SJCRH30 (cell line): ENCODE measurements around the gene PGS1. TPM values are rescaled to one million over a fixed set of nuclear protein-coding genes. Genes with fewer than 3 reads are reported as not detected.
"Not testable (repeated sequence)": the region's sequence is repeated elsewhere in the genome, so short reads cannot be mapped to it uniquely, and the experiment has no call there.

Experiments used
- DNase-seq, 2 experiments: peaks; one replicate each; pipeline ENCODE4 v3.0.0-alpha.2; 2015 to 2020
- H3K27ac ChIP-seq: fragments of 250-450 bp; sonication (Bioruptor Pico); 2 replicates; pipeline ENCODE4 v1.5.1; 2020; ENCODE audit warnings: mild to moderate bottlenecking, moderate library complexity
- H3K27me3 ChIP-seq: fragments of 250-450 bp; sonication (Bioruptor Pico); 2 replicates; pipeline ENCODE4 v1.5.1; 2020; ENCODE audit warnings: mild to moderate bottlenecking, moderate library complexity
- H3K36me3 ChIP-seq: fragments of 250-450 bp; sonication (Bioruptor Pico); 2 replicates; pipeline ENCODE4 v1.5.1; 2020; ENCODE audit warnings: mild to moderate bottlenecking, moderate library complexity
- H3K4me1 ChIP-seq: fragments of 250-450 bp; sonication (Bioruptor Pico); 2 replicates; pipeline ENCODE4 v1.5.1; 2020; ENCODE audit warnings: mild to moderate bottlenecking, moderate library complexity
- H3K4me3 ChIP-seq: fragments of 250-450 bp; sonication (Bioruptor Pico); 2 replicates; pipeline ENCODE4 v1.5.1; 2020; ENCODE audit warnings: mild to moderate bottlenecking, moderate library complexity
- H3K9me3 ChIP-seq: fragments of 250-450 bp; sonication (Bioruptor Pico); replicated peaks from 2 replicates; pipeline ENCODE4 v1.5.1; 2020; ENCODE audit warnings: mild to moderate bottlenecking, moderate library complexity
- total RNA-seq: library from RNA; depleted of rRNA; stranded (reverse); fragments of >200 nt; shearing (Covaris generic); gene quantifications from 2 replicates; pipeline ENCODE4 v1.2.3, GENCODE V29; 2014

The PGS1 gene
- total RNA-seq, 1 experiment from 2014 or later = 66.2 TPM

- Histone ChIP-seq H3K27me3 (no peaks in the 10 kb centered on the region), H3K27ac (no peak overlapping the region), H3K36me3 (no peaks in the 10 kb centered on the region), H3K4me1 (peaks cover 15% of the 10 kb centered on the region), H3K9me3 (no peaks in the 10 kb centered on the region), H3K4me3 (no peak overlapping the region)
- no peak for DNase-seq
These were observed 75.9 kb downstream of the PGS1 start for GRCh38 chr17:78454346-78454745.

- Histone ChIP-seq H3K27ac (no peak overlapping the region), H3K9me3 (no peaks in the 10 kb centered on the region), H3K36me3 (no peaks in the 10 kb centered on the region), H3K27me3 (no peaks in the 10 kb centered on the region), H3K4me1 (peaks cover 2% of the 10 kb centered on the region; the same call in 1 of the 2 replicates), H3K4me3 (no peak overlapping the region)
- no peak for DNase-seq
These were observed 79.6 kb downstream of the PGS1 start for GRCh38 chr17:78458091-78458490.

- no peaks in the 10 kb centered on the region for H3K27me3 ChIP-seq
- H3K4me1 ChIP-seq = peaks cover 2% of the 10 kb centered on the region; the same call in 1 of the 2 replicates
- no peak overlapping the region for H3K27ac ChIP-seq
- no peak overlapping the region for H3K4me3 ChIP-seq
- H3K36me3 ChIP-seq = no peaks in the 10 kb centered on the region
- DNase-seq = no peak
- H3K9me3 ChIP-seq = no peaks in the 10 kb centered on the region
These were observed 80.4 kb downstream of the PGS1 start for GRCh38 chr17:78458736-78459335.

- DNase-seq = no peak
- peaks cover 2% of the 10 kb centered on the region; the same call in 1 of the 2 replicates for H3K4me1 ChIP-seq
- H3K27ac ChIP-seq = no peak overlapping the region
- no peaks in the 10 kb centered on the region for H3K27me3 ChIP-seq
- no peaks in the 10 kb centered on the region for H3K36me3 ChIP-seq
- H3K4me3 ChIP-seq = no peak overlapping the region
- no peaks in the 10 kb centered on the region for H3K9me3 ChIP-seq
These were observed 81.2 kb downstream of the PGS1 start for GRCh38 chr17:78459696-78460095.

GRCh38 chr17:78460176-78460675 lies 81.8 kb downstream of the PGS1 start:
- H3K36me3 ChIP-seq = no peaks in the 10 kb centered on the region
- H3K27ac ChIP-seq = no peak overlapping the region
- DNase-seq = no peak
- no peaks in the 10 kb centered on the region for H3K9me3 ChIP-seq
- no peak overlapping the region for H3K4me3 ChIP-seq
- peaks cover 2% of the 10 kb centered on the region; the same call in 1 of the 2 replicates for H3K4me1 ChIP-seq
- H3K27me3 ChIP-seq = no peaks in the 10 kb centered on the region

GRCh38 chr17:78460951-78461798 lies 82.7 kb downstream of the PGS1 start:
- no peak for DNase-seq
- H3K9me3 ChIP-seq = no peaks in the 10 kb centered on the region
- peaks cover 2% of the 10 kb centered on the region; the same call in 1 of the 2 replicates for H3K4me1 ChIP-seq
- no peak overlapping the region for H3K27ac ChIP-seq
- no peaks in the 10 kb centered on the region for H3K36me3 ChIP-seq
- no peak overlapping the region for H3K4me3 ChIP-seq
- H3K27me3 ChIP-seq = no peaks in the 10 kb centered on the region

- no peak overlapping the region for H3K4me3 ChIP-seq
- H3K36me3 ChIP-seq = no peaks in the 10 kb centered on the region
- peaks cover 2% of the 10 kb centered on the region; the same call in 1 of the 2 replicates for H3K4me1 ChIP-seq
- no peak overlapping the region for H3K27ac ChIP-seq
- no peaks in the 10 kb centered on the region for H3K27me3 ChIP-seq
- DNase-seq = no peak
- H3K9me3 ChIP-seq = no peaks in the 10 kb centered on the region
These were observed 83.3 kb downstream of the PGS1 start for GRCh38 chr17:78461799-78462053.

GRCh38 chr17:78462148-78462547 lies 83.7 kb downstream of the PGS1 start:
- no peak overlapping the region for H3K4me3 ChIP-seq
- no peak for DNase-seq
- H3K4me1 ChIP-seq = peaks cover 2% of the 10 kb centered on the region; the same call in 1 of the 2 replicates
- H3K27me3 ChIP-seq = no peaks in the 10 kb centered on the region
- no peaks in the 10 kb centered on the region for H3K9me3 ChIP-seq
- no peaks in the 10 kb centered on the region for H3K36me3 ChIP-seq
- no peak overlapping the region for H3K27ac ChIP-seq

- not testable (repeated sequence) for H3K27me3 ChIP-seq, H3K27ac ChIP-seq, H3K36me3 ChIP-seq, DNase-seq, H3K4me1 ChIP-seq, H3K4me3 ChIP-seq, H3K9me3 ChIP-seq
These were observed 87.8 kb downstream of the PGS1 start for GRCh38 chr17:78466109-78466785.

- Histone ChIP-seq H3K27me3 (no peaks in the 10 kb centered on the region), H3K4me1 (no peaks in the 10 kb centered on the region), H3K4me3 (no peak overlapping the region), H3K9me3 (no peaks in the 10 kb centered on the region), H3K36me3 (no peaks in the 10 kb centered on the region), H3K27ac (no peak overlapping the region)
- DNase-seq = no peak
These were observed 88.6 kb downstream of the PGS1 start for GRCh38 chr17:78466786-78467715.

- Histone ChIP-seq H3K9me3 (no peaks in the 10 kb centered on the region), H3K27ac (no peak overlapping the region), H3K4me3 (no peak overlapping the region), H3K36me3 (no peaks in the 10 kb centered on the region), H3K4me1 (no peaks in the 10 kb centered on the region), H3K27me3 (no peaks in the 10 kb centered on the region)
- DNase-seq = no peak
These were observed 89.9 kb downstream of the PGS1 start for GRCh38 chr17:78468366-78468765.

GRCh38 chr17:78469443-78469842 lies 91.0 kb downstream of the PGS1 start:
- Histone ChIP-seq H3K27ac (no peak overlapping the region), H3K27me3 (no peaks in the 10 kb centered on the region), H3K9me3 (no peaks in the 10 kb centered on the region), H3K36me3 (no peaks in the 10 kb centered on the region), H3K4me1 (no peaks in the 10 kb centered on the region), H3K4me3 (no peak overlapping the region)
- DNase-seq = no peak

GRCh38 chr17:78471635-78472034 lies 93.2 kb downstream of the PGS1 start:
- H3K4me1 ChIP-seq = no peaks in the 10 kb centered on the region
- H3K27ac ChIP-seq = no peak overlapping the region
- H3K9me3 ChIP-seq = no peaks in the 10 kb centered on the region
- no peaks in the 10 kb centered on the region for H3K36me3 ChIP-seq
- H3K4me3 ChIP-seq = no peak overlapping the region
- no peaks in the 10 kb centered on the region for H3K27me3 ChIP-seq
- DNase-seq = no peak
